ENCODE data around the gene CFAP99. TPM values are rescaled to one million over a fixed set of nuclear protein-coding genes. Genes with fewer than 3 reads are reported as not detected.
A peak's percentile ranks its signal among the peaks of the same experiment; 100 is the strongest.
"Not testable (repeated sequence)": the region's sequence is repeated elsewhere in the genome, so short reads cannot be mapped to it uniquely, and the experiment has no call there.

CFAP99 gene
- total RNA-seq, 6 donors from 2014 or later = 0.57 to 24.7 (median 9.3) TPM

DNA sequence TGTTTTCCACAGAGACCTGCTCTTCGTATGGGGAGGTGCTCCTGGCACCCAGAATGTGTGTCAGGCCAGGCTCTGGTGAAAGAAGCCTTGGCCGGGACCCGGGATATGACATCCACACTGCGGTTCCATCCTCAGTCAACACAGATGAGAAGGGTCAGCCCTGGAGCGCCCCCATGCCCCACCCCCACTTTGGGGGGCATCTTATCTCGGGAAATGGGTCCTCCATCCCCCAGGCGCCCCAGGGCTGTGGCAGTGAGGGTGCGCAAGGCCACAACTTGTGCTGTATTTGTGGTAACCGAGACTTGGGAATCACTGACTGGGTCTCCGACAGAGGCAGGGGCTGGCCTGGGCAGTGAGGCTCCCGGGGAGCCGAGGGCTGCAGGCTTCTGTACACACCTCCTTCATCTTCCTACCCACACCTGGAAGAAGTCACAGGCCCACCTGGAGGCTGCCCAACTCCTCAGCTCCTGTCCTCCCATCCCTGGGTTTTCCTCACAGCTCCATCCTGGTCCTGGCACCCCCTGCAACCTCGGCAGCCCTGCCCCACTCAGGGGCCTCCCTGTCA lies 8.0 kb downstream of the CFAP99 start:
- ATAC-seq (ENCODE audit: low FRiP score in 2 of 2) = no peak
- no peak overlapping the region for H3K27ac ChIP-seq
- WGBS, 2 donors = 19 to 84% methylated on average over 2 to 9 of the region's 13 CpGs

DNA sequence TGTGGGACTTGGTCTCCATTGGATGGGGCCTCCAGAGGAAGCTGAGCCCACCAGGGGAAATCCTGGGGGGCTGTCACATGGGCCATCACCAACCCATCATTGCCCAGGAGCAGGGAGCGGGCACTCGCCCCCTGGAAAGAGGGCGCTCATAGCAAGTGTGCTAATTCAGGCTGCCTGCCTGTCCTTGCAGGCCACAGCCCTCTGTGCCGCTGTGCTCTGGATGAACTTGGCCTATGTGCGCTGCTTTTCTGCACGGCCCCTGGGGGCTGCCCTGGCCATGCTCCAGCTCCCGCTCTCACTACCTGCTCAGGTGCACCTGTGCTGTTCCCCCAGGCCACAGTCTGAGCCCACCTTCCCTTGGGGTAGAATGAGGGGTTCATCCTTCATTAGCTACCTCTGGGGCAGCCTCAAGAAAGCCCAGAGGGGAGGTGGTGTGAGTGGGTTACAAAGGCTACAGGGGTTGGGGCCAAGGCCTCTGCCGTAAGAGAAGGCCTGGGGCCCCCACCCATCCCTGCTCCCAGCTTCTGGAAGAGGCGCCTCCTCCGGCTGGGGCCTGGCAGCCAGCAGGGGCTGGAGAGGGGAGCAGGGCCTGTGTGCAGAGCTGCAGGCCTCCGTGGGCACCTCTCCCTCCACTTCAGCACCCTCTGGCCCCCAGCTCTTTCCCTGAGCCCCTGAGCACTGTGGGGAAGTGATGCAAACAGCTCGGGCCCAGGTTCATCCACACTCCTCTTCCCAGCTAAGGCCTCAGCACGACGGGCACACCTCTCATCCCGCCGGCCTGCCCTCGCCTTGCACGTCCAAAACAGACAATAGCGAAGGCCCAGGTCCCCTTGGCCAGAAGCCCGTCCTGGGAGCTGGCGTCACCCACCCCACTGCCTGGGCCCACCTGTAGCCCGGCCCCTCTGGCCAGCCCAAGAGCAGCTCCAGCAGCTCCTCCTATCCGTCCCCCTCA lies 8.9 kb downstream of the CFAP99 start:
- TF ChIP-seq POLR2A (IDR thresholded peaks at IDR 0.05) = no peak
- TF ChIP-seq POLR2AphosphoS5 (IDR thresholded peaks at IDR 0.05) = no peak
- TF ChIP-seq, protein P1, sequence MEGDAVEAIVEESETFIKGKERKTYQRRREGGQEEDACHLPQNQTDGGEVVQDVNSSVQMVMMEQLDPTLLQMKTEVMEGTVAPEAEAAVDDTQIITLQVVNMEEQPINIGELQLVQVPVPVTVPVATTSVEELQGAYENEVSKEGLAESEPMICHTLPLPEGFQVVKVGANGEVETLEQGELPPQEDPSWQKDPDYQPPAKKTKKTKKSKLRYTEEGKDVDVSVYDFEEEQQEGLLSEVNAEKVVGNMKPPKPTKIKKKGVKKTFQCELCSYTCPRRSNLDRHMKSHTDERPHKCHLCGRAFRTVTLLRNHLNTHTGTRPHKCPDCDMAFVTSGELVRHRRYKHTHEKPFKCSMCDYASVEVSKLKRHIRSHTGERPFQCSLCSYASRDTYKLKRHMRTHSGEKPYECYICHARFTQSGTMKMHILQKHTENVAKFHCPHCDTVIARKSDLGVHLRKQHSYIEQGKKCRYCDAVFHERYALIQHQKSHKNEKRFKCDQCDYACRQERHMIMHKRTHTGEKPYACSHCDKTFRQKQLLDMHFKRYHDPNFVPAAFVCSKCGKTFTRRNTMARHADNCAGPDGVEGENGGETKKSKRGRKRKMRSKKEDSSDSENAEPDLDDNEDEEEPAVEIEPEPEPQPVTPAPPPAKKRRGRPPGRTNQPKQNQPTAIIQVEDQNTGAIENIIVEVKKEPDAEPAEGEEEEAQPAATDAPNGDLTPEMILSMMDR (IDR thresholded peaks at IDR 0.05) = no peak
- TF ChIP-seq EP300 (IDR thresholded peaks at IDR 0.05) = no peak
- Histone ChIP-seq H3K4me3 (no peak overlapping the region), H3K27ac (no peak overlapping the region), H3K4me1 (no peaks in the 10 kb centered on the region), H3K36me3 (no peaks in the 10 kb centered on the region), H3K27me3 (no peaks in the 10 kb centered on the region), H3K9me3 (no peaks in the 10 kb centered on the region)
- DNase-seq (peak in 1 of 2 donors; percentile 62), ATAC-seq (ENCODE audit: low FRiP score in 2 of 2) (no peak)
- 87% methylated on average over 15 to 22 of the region's 23 CpGs for WGBS, 2 donors

More for the DNA sequence above, 8.0 kb downstream of the CFAP99 start:
- H3K4me3 ChIP-seq = no peak overlapping the region
- DNase-seq = no peak
- TF ChIP-seq EP300 (IDR thresholded peaks at IDR 0.05) (no peak), POLR2A (IDR thresholded peaks at IDR 0.05) (no peak), POLR2AphosphoS5 (IDR thresholded peaks at IDR 0.05) (no peak)
- TF ChIP-seq, protein P1 (IDR thresholded peaks at IDR 0.05) = no peak
- H3K36me3 ChIP-seq = no peaks in the 10 kb centered on the region
- H3K4me1 ChIP-seq = no peaks in the 10 kb centered on the region
- no peaks in the 10 kb centered on the region for H3K9me3 ChIP-seq
- H3K27me3 ChIP-seq = no peaks in the 10 kb centered on the region

DNA sequence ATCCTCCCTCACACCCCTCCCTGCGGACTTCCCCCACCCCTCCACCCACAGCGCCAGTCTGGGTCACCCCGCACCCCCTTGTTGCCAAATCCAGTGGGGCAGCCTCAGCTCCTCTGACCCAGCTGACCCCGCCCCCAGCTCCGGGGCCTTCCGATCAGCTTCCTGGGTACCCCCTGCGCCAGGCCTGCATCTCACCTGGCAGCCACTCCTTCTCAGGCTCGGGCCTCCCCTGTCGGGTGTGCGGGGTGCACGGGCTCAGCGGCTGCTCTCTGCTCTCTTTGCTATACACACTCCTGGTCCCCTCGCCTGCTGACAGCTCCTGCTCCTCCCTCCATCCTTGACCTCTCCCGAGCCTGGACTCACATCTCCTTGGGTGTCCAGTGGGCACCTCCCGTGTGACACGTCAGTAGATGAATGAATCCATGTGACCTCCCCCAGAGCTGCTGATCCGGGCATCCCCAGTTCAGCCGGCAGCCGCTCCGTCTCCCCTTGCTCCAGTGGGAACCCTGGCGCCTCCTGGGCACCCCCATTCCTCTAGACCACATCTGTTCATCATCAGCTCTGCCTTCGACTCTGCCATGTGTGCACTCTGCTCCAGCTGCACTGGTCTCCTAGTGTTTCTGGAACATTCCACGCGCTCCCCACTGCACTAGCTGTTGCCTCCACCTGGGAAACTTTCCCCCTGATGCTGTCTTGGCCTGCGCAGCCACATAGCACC lies 9.9 kb downstream of the CFAP99 start:
- WGBS, 2 donors = 79 to 80% methylated on average over 25 of the region's 25 CpGs
- ATAC-seq (ENCODE audit: low FRiP score in 2 of 2) (no peak), DNase-seq (peak in 1 of 2 donors; percentile 66)
- TF ChIP-seq POLR2AphosphoS5 (IDR thresholded peaks at IDR 0.05) (no peak), EP300 (IDR thresholded peaks at IDR 0.05) (no peak), POLR2A (IDR thresholded peaks at IDR 0.05) (no peak)
- TF ChIP-seq, protein P1 (IDR thresholded peaks at IDR 0.05) = no peak
- Histone ChIP-seq H3K27me3 (no peaks in the 10 kb centered on the region), H3K36me3 (no peaks in the 10 kb centered on the region), H3K4me1 (no peaks in the 10 kb centered on the region), H3K27ac (no peak overlapping the region), H3K9me3 (no peaks in the 10 kb centered on the region), H3K4me3 (no peak overlapping the region)

DNA sequence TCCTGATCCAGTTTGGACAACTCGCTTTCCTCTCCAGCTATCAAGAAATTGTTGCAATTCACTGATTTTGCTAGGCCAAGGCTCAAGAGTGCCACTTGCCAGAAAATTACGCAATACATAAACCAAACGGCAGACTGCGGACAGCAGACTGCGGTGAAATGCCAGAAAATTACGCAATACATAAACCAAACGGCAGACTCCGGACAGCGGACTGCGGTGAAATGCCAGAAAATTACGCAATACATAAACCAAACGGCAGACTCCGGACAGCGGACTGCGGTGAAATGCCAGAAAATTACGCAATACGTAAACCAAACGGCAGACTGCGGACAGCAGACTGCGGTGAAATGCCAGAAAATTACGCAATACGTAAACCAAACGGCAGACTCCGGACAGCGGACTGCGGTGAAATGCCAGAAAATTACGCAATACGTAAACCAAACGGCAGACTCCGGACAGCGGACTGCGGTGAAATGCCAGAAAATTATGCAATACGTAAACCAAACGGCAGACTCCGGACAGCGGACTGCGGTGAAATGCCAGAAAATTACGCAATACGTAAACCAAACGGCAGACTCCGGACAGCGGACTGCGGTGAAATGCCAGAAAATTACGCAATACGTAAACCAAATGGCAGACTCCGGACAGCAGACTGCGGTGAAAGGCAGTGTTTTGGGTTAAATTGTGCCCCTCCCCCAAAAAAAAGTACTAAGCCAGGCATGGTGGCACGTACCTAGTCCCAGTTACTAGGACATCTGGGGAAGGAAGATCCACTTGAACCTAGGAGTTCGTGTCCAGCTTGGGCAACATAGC lies 11.4 kb downstream of the CFAP99 start:
- DNase-seq; H3K4me3 ChIP-seq; H3K27ac ChIP-seq; H3K27me3 ChIP-seq; H3K9me3 ChIP-seq; ATAC-seq (ENCODE audit: low FRiP score in 2 of 2); H3K36me3 ChIP-seq; H3K4me1 ChIP-seq: not testable (repeated sequence)
- WGBS, 2 donors = 55 to 63% methylated on average over 21 to 29 of the region's 49 CpGs
